GM23338 (cell line): ENCODE measurements around the gene POLE4. TPM values are rescaled to one million over a fixed set of nuclear protein-coding genes. Genes with fewer than 3 reads are reported as not detected.

Experiments
- ATAC-seq: fragments of 200-7000 bp; cut with Tn5 transposase; 3 replicates; pipeline ENCODE4 v1.9.1; 2020
- DNase-seq: peaks from one replicate; pipeline ENCODE4 v3.0.0-alpha.2; 2015; ENCODE audit warnings: low spot score
- H2AFZ ChIP-seq: fragments of 200-600 bp; sonication (generic); 2 replicates; pipeline ENCODE4 v1.8.0; 2016; ENCODE audit warnings: antibody characterized with exemption, mild to moderate bottlenecking, moderate library complexity
- H3F3A ChIP-seq: fragments of 200-600 bp; sonication (generic); replicated peaks from 2 replicates; pipeline ENCODE4 v1.8.0; 2017; ENCODE audit warnings: antibody characterized with exemption, mixed run types, low read depth
- H3K27ac ChIP-seq: fragments of 200-600 bp; sonication (generic); 2 replicates; pipeline ENCODE4 v1.6.1; 2016; ENCODE audit warnings: low read depth
- H3K27me3 ChIP-seq: fragments of 200-600 bp; sonication (generic); 2 replicates; pipeline ENCODE4 v1.8.0; 2016; ENCODE audit warnings: mild to moderate bottlenecking, mixed run types, moderate library complexity; ENCODE audit not compliant: insufficient read depth
- H3K36me3 ChIP-seq: fragments of 200-600 bp; sonication (generic); 2 replicates; pipeline ENCODE4 v1.8.0; 2016; ENCODE audit warnings: mild to moderate bottlenecking; ENCODE audit not compliant: insufficient read depth
- H3K4me1 ChIP-seq: fragments of 200-600 bp; sonication (generic); 2 replicates; pipeline ENCODE4 v1.8.0; 2016; ENCODE audit warnings: mild to moderate bottlenecking, moderate library complexity; ENCODE audit not compliant: insufficient read depth
- H3K4me2 ChIP-seq: fragments of 200-600 bp; sonication (generic); 2 replicates; pipeline ENCODE4 v1.7.1; 2017; ENCODE audit warnings: mixed run types
- H3K4me3 ChIP-seq: fragments of 200-600 bp; sonication (generic); 2 replicates; pipeline ENCODE4 v1.6.1; 2016; ENCODE audit warnings: mixed run types
- H3K79me2 ChIP-seq: fragments of 200-600 bp; sonication (generic); replicated peaks from 2 replicates; pipeline ENCODE4 v1.8.0; 2017; ENCODE audit warnings: mild to moderate bottlenecking; ENCODE audit not compliant: insufficient read depth
- H3K9me2 ChIP-seq: fragments of 200-600 bp; sonication (generic); 2 replicates; pipeline ENCODE4 v1.8.0; 2017; ENCODE audit not compliant: insufficient read depth
- H4K20me1 ChIP-seq: fragments of 200-600 bp; sonication (generic); replicated peaks from 2 replicates; pipeline ENCODE4 v1.8.0; 2017; ENCODE audit warnings: mild to moderate bottlenecking; ENCODE audit not compliant: insufficient read depth
- H3K27ac Mint-ChIP-seq: 2 replicates; pipeline ENCODE4 v1.8.0; 2020; ENCODE audit warnings: inconsistent platforms, mild to moderate bottlenecking, moderate library complexity, mixed read lengths
- H3K27me3 Mint-ChIP-seq: 3 replicates; pipeline ENCODE4 v1.8.0; 2022; ENCODE audit warnings: low read depth, mild to moderate bottlenecking, moderate library complexity, mixed read lengths, inconsistent platforms; ENCODE audit not compliant: insufficient read depth, poor library complexity
- H3K36me3 Mint-ChIP-seq: 3 replicates; pipeline ENCODE4 v1.8.0; 2021; ENCODE audit warnings: low read depth, mild to moderate bottlenecking, inconsistent platforms, moderate library complexity, mixed read lengths
- H3K4me1 Mint-ChIP-seq: 3 replicates; pipeline ENCODE4 v1.8.0; 2020; ENCODE audit warnings: mild to moderate bottlenecking, inconsistent platforms, mixed read lengths
- H3K4me3 Mint-ChIP-seq: 3 replicates; pipeline ENCODE4 v1.8.0; 2021; ENCODE audit warnings: moderate library complexity, mild to moderate bottlenecking, inconsistent platforms, mixed read lengths
- H3K9me3 Mint-ChIP-seq: 3 replicates; pipeline ENCODE4 v1.8.0; 2020; ENCODE audit warnings: moderate library complexity, mild to moderate bottlenecking, inconsistent platforms, mixed read lengths
- CREB1 ChIP-seq: fragments of 250-450 bp; sonication (Bioruptor Pico); IDR thresholded peaks from 2 replicates; pipeline ENCODE4 v1.5.0; 2020; ENCODE audit warnings: low read depth, mild to moderate bottlenecking, moderate library complexity
- CTCF ChIP-seq, 2 experiments: fragments of 200-600 bp in 1 of 2; sonication (generic) in 1 of 2; conservative IDR thresholded peaks; 2 replicates each; pipeline versions ENCODE4 v1.5.1 to v1.6.1; 2016 to 2017; ENCODE audit warnings: antibody characterized with exemption in 2 of 2, low read depth in 2 of 2, mild to moderate bottlenecking in 2 of 2, moderate library complexity in 1 of 2
- ETS1 ChIP-seq: IDR thresholded peaks from 2 replicates; pipeline ENCODE4 v1.6.1; 2016; ENCODE audit warnings: antibody characterized with exemption
- EZH2 ChIP-seq: fragments of 200-600 bp; sonication (generic); IDR thresholded peaks from one replicate; pipeline ENCODE4 v1.8.0; 2017; ENCODE audit warnings: antibody characterized with exemption, mild to moderate bottlenecking, low read depth; ENCODE audit not compliant: unreplicated experiment
- EZH2phosphoT487 ChIP-seq: fragments of 200-600 bp; sonication (generic); IDR thresholded peaks from one replicate; pipeline ENCODE4 v1.8.1; 2018; ENCODE audit warnings: antibody characterized with exemption; ENCODE audit not compliant: unreplicated experiment
- JUNB ChIP-seq: IDR thresholded peaks from one replicate; pipeline ENCODE4 v1.6.1; 2016; ENCODE audit warnings: antibody characterized with exemption; ENCODE audit not compliant: unreplicated experiment
- NANOG ChIP-seq: IDR thresholded peaks from 2 replicates; pipeline ENCODE4 v1.6.1; 2016; ENCODE audit warnings: antibody characterized with exemption, borderline replicate concordance
- POLR2AphosphoS5 ChIP-seq: IDR thresholded peaks from 2 replicates; pipeline ENCODE4 v1.6.1; 2016; ENCODE audit warnings: antibody characterized with exemption, low read depth
- REST ChIP-seq: IDR thresholded peaks from one replicate; pipeline ENCODE4 v1.6.1; 2018; ENCODE audit warnings: antibody characterized with exemption; ENCODE audit not compliant: unreplicated experiment
- STAT1 ChIP-seq: IDR thresholded peaks from one replicate; pipeline ENCODE4 v1.6.1; 2016; ENCODE audit warnings: antibody characterized with exemption; ENCODE audit not compliant: unreplicated experiment
- ZNF114 ChIP-seq: fragments of 250-450 bp; sonication (Bioruptor Pico); IDR thresholded peaks from 2 replicates; pipeline ENCODE4 v1.5.0; 2020; ENCODE audit warnings: mild to moderate bottlenecking, moderate library complexity
- ZNF331 ChIP-seq: fragments of 250-450 bp; sonication (Bioruptor Pico); IDR thresholded peaks from 2 replicates; pipeline ENCODE4 v1.5.0; 2020; ENCODE audit warnings: low read depth, mild to moderate bottlenecking, moderate library complexity
- ZNF462 ChIP-seq: fragments of 250-450 bp; sonication (Bioruptor Pico); IDR thresholded peaks from 2 replicates; pipeline ENCODE4 v1.5.0; 2020; ENCODE audit warnings: mild to moderate bottlenecking, moderate library complexity
- polyA plus RNA-seq: library from polyadenylated mRNA; unstranded; fragments of >200 nt; fragmentation: Nextera tagmentation; extraction: Ambion mirVana; gene quantifications from 2 replicates; pipeline ENCODE4 v1.2.1, GENCODE V29; 2016
- total RNA-seq: library from RNA; depleted of rRNA; stranded (reverse); fragments of >200 nt; shearing (Covaris generic); gene quantifications from 2 replicates; pipeline ENCODE4 v1.2.3, GENCODE V29; 2014

POLE4 gene
- total and polyA plus RNA-seq, 2 experiments from 2014 or later: 24.4 to 105 TPM

GRCh38 chr2:74916394-74916793 lies 42.0 kb upstream of the POLE4 start:
- H3K4me3 ChIP-seq: no peak overlapping the region
- H4K20me1 ChIP-seq: no peaks in the 10 kb centered on the region; the same call in 1 of the 2 replicates
- H3K9me3 Mint-ChIP-seq: no peaks in the 10 kb centered on the region; the same call in 2 of the 3 replicates
- H3K27ac Mint-ChIP-seq: no peak overlapping the region; the same call in 1 of the 2 replicates
- H3K36me3 Mint-ChIP-seq: no peaks in the 10 kb centered on the region
- no peaks in the 10 kb centered on the region for H3K4me1 Mint-ChIP-seq
- H3F3A ChIP-seq: no peaks in the 10 kb centered on the region
- no peak overlapping the region for H2AFZ ChIP-seq
- H3K4me3 Mint-ChIP-seq: no peak overlapping the region
- ATAC-seq: no peak
- peaks cover 2% of the 10 kb centered on the region for H3K27me3 Mint-ChIP-seq
- H3K79me2 ChIP-seq: no peaks in the 10 kb centered on the region
- 0 out of 2 replicates have a peak, but pooled peaks cover 2% of the 10 kb centered on the region for H3K4me1 ChIP-seq
- no peaks in the 10 kb centered on the region for H3K27me3 ChIP-seq
- H3K27ac ChIP-seq: no peak overlapping the region
- TF ChIP-seq ZNF462 (CRISPR knock-in tag): no peak
- TF ChIP-seq NANOG: no peak
- TF ChIP-seq POLR2AphosphoS5: no peak
- no peak for TF ChIP-seq ZNF114 (CRISPR knock-in tag)
- no peak for TF ChIP-seq EZH2phosphoT487
- no peak for TF ChIP-seq JUNB
- TF ChIP-seq ZNF331 (CRISPR knock-in tag): no peak
- no peak for TF ChIP-seq ETS1
- no peak for TF ChIP-seq CTCF (conservative IDR thresholded peaks at IDR 0.05; ENCODE audit: low read depth in 2 of 2)
- TF ChIP-seq STAT1: no peak
- no peak for TF ChIP-seq CREB1 (CRISPR knock-in tag)
- TF ChIP-seq REST: no peak
- no peak for TF ChIP-seq EZH2
- H3K9me2 ChIP-seq: 0 out of 2 replicates have a peak, but pooled peaks cover 3% of the 10 kb centered on the region
- DNase-seq: no peak
- no peaks in the 10 kb centered on the region for H3K36me3 ChIP-seq
- no peak overlapping the region for H3K4me2 ChIP-seq
